Esophagus squamous epithelium (tissue), 4 donors: ENCODE results near the gene MNT.

Experiments
- CTCF ChIP-seq, 6 experiments: fragments of 450-650 bp in 4 of 6; fragments of 200-600 bp in 2 of 6; sonication (generic) in 2 of 6; IDR thresholded peaks; one replicate each; pipeline ENCODE4 v1.5.1; 2016 to 2019; ENCODE audit warnings: antibody characterized with exemption in 6 of 6, mild to moderate bottlenecking in 4 of 6, moderate library complexity in 4 of 6
- POLR2A ChIP-seq, 4 donors: fragments of 450-650 bp; IDR thresholded peaks; one replicate each; pipeline ENCODE4 v1.6.1; 2017; ENCODE audit warnings: antibody characterized with exemption in 4 of 4, mild to moderate bottlenecking in 4 of 4, moderate library complexity in 3 of 4

GRCh38 chr17:2445638-2446037, 44.8 kb upstream of the MNT start:
- no peak for TF ChIP-seq CTCF (IDR thresholded peaks at IDR 0.05)
- no peak for TF ChIP-seq POLR2A (IDR thresholded peaks at IDR 0.05)
